Measurements from ENCODE around the gene RXRG. TPM values are rescaled to one million over a fixed set of nuclear protein-coding genes. Genes with fewer than 3 reads are reported as not detected.
A peak's percentile ranks its signal among the peaks of the same experiment; 100 is the strongest.

Gene RXRG
- total RNA-seq, 2 donors from 2014 or later = 2.5 to 9.8 TPM

GRCh38 chr1:165355139-165355976, 89.6 kb downstream of the RXRG start:
- TF ChIP-seq CTCF (conservative IDR thresholded peaks at IDR 0.05) = no peak
- Histone ChIP-seq H3K9ac (ENCODE audit: extremely low read depth, low read length, poor library complexity, severe bottlenecking) (no peak overlapping the region), H3K27ac (ENCODE audit: low read depth, low read length) (no peak overlapping the region), H3K36me3 (ENCODE audit: control insufficient read depth, insufficient read depth, low read length) (no peaks in the 10 kb centered on the region), H3K9me3 (ENCODE audit: control insufficient read depth, low read length) (no peaks in the 10 kb centered on the region), H3K27me3 (ENCODE audit: control insufficient read depth, insufficient read depth, low read length, poor library complexity, severe bottlenecking) (peaks cover 100% of the 10 kb centered on the region), H3K4me3 (ENCODE audit: low read length) (peak overlapping the region; percentile 78), H3K4me1 (ENCODE audit: control insufficient read depth, insufficient read depth, low read length) (peaks cover 29% of the 10 kb centered on the region)
- Mint-ChIP-seq H3K27me3 (ENCODE audit: insufficient read depth) (peaks cover 96% of the 10 kb centered on the region), H3K36me3 (ENCODE audit: low read depth) (no peaks in the 10 kb centered on the region), H3K27ac (no peak overlapping the region), H3K4me3 (peak overlapping the region; percentile 64), H3K4me1 (peaks cover 47% of the 10 kb centered on the region), H3K9me3 (no peaks in the 10 kb centered on the region)
- peak; percentile 81 for DNase-seq
- 1 to 2% methylated on average over 23 to 53 of the region's 53 CpGs for WGBS, 2 experiments (ENCODE audit: insufficient coverage in 1 of 2, insufficient read length in 1 of 2)

DNA sequence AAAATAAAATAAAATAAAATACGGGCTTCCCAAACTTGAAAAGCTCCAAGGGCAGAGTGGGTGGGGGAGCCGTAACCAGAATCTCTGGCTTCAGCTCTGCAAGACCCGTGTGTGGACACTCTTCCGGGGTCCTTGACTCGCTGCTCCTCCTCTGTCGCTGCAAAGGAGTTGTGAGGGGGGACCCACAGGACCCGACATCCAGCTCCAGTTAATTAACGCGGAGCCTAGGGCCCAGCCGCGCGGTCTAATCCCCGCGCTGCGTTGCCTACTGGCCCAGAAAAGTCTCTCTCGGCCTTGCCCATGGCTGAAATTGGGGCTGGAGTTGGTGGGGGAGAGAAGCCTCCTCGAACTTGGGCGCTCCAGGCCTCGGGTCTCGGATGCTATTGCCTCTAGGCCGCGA, 90.2 kb downstream of the RXRG start:
- Histone ChIP-seq H3K36me3 (ENCODE audit: control insufficient read depth, insufficient read depth, low read length) (no peaks in the 10 kb centered on the region), H3K9ac (ENCODE audit: extremely low read depth, low read length, poor library complexity, severe bottlenecking) (no peak overlapping the region), H3K9me3 (ENCODE audit: control insufficient read depth, low read length) (no peaks in the 10 kb centered on the region), H3K27ac (ENCODE audit: low read depth, low read length) (no peak overlapping the region), H3K27me3 (ENCODE audit: control insufficient read depth, insufficient read depth, low read length, poor library complexity, severe bottlenecking) (peaks cover 100% of the 10 kb centered on the region), H3K4me1 (ENCODE audit: control insufficient read depth, insufficient read depth, low read length) (peaks cover 29% of the 10 kb centered on the region), H3K4me3 (ENCODE audit: low read length) (peak overlapping the region; percentile 78)
- Mint-ChIP-seq H3K27me3 (ENCODE audit: insufficient read depth) (peaks cover 96% of the 10 kb centered on the region), H3K36me3 (ENCODE audit: low read depth) (no peaks in the 10 kb centered on the region), H3K9me3 (no peaks in the 10 kb centered on the region), H3K4me1 (peaks cover 47% of the 10 kb centered on the region), H3K27ac (no peak overlapping the region), H3K4me3 (peak overlapping the region; percentile 64)
- 3% methylated on average over 11 to 22 of the region's 22 CpGs for WGBS, 2 experiments (ENCODE audit: insufficient coverage in 1 of 2, insufficient read length in 1 of 2)
- TF ChIP-seq CTCF (conservative IDR thresholded peaks at IDR 0.05) = no peak
- DNase-seq = peak; percentile 71

- peak; percentile 73 for DNase-seq
- H3K27me3 Mint-ChIP-seq (ENCODE audit: insufficient read depth) = peaks cover 96% of the 10 kb centered on the region
- H3K4me3 Mint-ChIP-seq = peak overlapping the region; percentile 64
- TF ChIP-seq CTCF (conservative IDR thresholded peaks at IDR 0.05) = no peak
- no peaks in the 10 kb centered on the region for H3K9me3 Mint-ChIP-seq
- H3K36me3 ChIP-seq (ENCODE audit: control insufficient read depth, insufficient read depth, low read length) = no peaks in the 10 kb centered on the region
- peaks cover 47% of the 10 kb centered on the region for H3K4me1 Mint-ChIP-seq
- no peak overlapping the region for H3K27ac ChIP-seq (ENCODE audit: low read depth, low read length)
- H3K9ac ChIP-seq (ENCODE audit: extremely low read depth, low read length, poor library complexity, severe bottlenecking) = no peak overlapping the region
- peak overlapping the region; percentile 78 for H3K4me3 ChIP-seq (ENCODE audit: low read length)
- no peaks in the 10 kb centered on the region for H3K36me3 Mint-ChIP-seq (ENCODE audit: low read depth)
- H3K9me3 ChIP-seq (ENCODE audit: control insufficient read depth, low read length) = no peaks in the 10 kb centered on the region
- peaks cover 100% of the 10 kb centered on the region for H3K27me3 ChIP-seq (ENCODE audit: control insufficient read depth, insufficient read depth, low read length, poor library complexity, severe bottlenecking)
- no peak overlapping the region for H3K27ac Mint-ChIP-seq
- 2 to 10% methylated on average over 13 to 47 of the region's 52 CpGs for WGBS, 2 experiments (ENCODE audit: insufficient coverage in 1 of 2, insufficient read length in 1 of 2)
- peaks cover 34% of the 10 kb centered on the region for H3K4me1 ChIP-seq (ENCODE audit: control insufficient read depth, insufficient read depth, low read length)
Observed at GRCh38 chr1:165353731-165354671, 90.9 kb downstream of the RXRG start.
